ENCODE results near the gene PHF21A.

Gene PHF21A

DNA sequence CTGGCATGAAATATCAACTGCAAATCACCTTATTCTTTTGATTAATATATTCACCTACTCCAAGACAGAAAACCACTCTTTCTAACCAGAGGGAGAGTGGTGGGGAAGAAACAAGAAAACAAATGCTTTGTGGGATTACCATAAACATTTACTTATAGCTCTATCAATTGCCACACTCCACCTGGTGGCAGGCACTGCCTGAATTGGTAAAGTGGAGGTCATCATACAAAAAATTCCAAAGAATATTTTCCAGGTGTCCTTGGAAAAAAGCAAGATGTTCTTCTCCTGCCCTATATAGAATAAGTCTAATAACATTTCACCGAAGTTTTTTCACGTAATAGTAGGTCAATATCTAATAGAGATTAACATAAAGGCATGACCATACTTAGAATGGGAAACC is 45.3 kb downstream of the PHF21A start:
- no peak for DNase-seq (ENCODE audit: low read depth, low spot score)

DNA sequence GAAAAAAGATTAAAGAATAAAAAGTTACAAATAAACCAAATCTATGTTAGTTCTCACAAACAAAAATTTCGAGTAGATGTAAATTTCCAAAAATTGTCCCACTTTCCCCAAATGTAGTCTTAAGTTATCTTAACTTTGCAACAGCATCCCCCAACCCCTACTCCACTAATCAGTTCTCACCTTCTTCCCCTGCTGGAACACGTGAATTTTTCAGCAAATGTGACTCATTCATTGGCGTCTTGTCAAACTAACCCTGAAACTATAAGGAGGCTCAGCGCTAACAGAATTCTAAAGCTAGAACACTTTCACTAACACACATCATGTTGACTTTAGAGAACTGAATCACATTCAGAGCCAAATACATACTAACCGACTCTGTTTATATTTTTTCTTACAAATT is 46.1 kb downstream of the PHF21A start:
- DNase-seq (ENCODE audit: low read depth, low spot score): peak; percentile 91

DNA sequence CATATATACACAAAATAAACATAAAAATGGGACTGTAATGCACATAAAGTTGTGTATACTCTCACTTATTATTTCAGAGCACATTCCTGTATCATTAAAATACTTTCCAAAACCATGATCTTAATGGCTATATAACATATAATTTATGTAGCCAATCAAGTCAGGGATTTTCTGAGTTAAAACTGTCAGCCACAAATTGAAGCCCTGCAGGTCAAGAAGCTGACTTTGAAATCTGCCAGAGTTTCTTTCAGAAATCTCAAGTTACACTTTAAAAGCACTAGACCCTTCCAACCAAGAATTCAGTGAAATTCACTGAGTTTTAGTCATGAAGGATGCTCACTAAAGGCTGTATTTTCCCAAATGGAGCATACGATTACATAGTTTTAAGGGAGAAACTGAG is 47.6 kb downstream of the PHF21A start:
- DNase-seq (ENCODE audit: low read depth, low spot score): no peak

DNA sequence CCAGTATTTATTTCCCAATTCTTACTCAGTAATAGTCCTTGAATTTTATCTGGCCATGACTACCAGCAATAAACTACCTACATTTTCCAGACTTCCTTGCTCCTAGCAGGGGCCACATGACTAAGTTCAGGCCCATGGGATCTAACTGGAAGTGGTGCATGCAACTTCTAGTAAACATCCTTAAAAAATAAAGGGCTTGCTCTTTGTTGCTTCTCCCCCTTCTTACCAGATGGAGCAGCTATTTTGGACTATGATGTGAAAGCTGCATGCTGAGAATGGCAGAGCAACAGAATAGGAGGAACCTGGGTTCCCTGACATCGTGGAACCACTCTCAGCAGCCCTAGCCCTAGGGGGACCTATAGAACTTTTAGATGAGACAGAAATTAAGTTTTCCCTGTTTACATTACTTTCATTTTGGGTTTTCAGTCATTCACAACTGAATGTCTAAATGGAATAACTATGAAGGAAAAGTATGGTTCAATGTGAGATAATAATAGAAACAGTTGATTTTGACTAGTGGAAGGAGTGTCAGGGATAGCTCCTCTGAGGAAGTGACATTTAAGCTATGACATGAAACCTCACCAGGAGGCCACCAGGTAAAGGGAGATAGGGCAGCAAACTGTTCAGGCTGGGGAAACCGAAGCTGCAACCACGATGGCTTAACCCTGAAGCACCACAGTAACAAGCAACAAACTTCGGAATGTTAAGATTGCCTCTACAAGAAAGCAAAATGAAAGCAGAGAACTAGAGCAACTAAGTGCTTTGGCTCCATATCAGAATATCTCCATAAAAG is 48.9 kb downstream of the PHF21A start:
- DNase-seq (ENCODE audit: low read depth, low spot score): no peak

DNA sequence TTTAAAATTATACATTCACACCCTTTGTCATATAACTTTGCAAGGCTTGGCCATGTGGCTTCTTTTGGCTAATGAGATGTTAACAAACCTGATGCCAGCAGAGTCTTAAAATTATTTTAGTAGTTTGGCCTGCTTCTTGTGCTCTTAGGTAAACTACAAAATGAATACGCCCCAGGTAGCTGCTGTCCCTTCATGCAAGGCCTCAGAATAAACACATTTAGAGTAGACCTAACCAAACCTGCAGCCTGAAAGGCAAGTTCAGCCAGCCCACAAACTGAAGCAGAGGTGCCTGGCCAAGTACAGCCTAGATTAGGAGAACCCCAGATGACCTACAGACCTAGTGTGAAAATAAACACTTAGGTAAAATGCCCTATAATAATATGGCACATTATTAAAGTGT is 50.2 kb downstream of the PHF21A start:
- DNase-seq (ENCODE audit: low read depth, low spot score): no peak

DNA sequence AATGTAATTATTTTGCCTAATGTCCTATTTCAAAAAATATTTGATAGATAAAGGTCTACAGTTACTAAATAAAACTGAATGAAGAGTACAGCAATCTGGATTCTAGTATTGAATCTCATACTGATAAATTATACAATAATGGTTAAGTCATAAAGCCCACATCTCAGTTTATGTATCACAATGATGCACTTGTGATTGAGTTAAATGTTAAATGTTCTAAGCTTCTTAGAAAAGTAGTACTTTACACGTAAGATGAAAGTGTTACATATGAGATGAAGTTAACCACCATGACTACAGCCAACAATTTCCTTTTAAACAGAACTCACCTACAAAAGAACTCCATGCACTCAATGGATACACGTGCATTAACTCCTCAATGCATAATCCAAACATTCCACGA is 51.7 kb downstream of the PHF21A start:
- DNase-seq (ENCODE audit: low read depth, low spot score): no peak

DNA sequence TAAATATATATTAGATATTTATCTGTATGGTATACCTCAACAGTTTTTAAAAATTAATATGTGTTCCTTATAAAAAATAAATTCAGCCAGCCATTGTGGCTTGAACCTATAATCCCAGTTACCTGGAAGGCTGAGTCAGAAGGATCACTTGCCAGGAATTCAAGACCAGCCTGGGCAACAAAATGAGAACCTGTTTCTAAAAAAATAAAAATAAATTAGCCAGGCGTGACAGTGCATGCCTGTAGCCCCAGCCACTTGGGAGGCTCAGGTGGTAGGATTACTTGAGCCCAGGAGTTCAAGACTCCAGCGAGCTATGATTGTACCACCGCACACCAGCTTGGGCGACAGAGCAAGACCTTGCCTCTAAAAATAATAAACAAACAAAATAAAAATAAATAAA is 54.9 kb downstream of the PHF21A start:
- no peak for DNase-seq (ENCODE audit: low read depth, low spot score)

DNA sequence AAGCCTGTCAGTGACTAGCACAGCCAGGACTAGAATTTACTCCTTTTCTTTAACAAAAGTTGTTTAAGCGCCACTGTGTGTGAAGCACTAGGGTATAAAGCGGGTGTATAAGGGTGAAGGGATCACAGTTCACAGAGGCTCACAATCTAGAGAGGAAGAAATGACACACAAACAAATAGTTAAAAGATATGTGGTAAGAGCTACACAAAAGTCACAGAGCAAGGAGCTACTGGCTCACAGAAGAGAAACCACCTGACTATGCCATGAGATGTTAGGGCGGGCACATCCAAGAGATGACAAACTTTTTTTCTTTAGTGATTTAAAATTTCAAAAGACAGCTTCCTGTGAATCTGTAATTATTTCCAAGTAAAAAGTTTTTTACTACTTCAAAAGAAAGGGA is 55.6 kb downstream of the PHF21A start:
- no peak for DNase-seq (ENCODE audit: low read depth, low spot score)

DNA sequence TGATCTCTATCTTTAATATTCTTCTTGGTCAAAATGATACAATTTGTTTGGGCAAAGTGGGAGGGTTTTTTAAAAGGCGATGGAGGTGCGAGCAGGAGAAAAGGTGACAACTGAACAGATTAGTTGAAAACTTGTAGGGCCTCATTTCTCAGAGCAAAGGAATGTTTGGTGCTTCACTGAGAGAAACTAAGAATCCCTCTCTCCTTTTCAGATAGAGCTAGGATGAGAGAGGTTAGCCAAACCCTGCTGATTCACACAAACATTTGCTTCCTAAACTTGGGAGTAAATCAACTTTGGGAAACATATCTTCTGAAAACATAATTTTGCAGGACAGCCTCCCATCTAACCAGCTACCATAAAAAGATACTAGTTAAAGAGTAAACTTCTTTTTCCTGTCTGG is 57.0 kb downstream of the PHF21A start:
- no peak for DNase-seq (ENCODE audit: low read depth, low spot score)

DNA sequence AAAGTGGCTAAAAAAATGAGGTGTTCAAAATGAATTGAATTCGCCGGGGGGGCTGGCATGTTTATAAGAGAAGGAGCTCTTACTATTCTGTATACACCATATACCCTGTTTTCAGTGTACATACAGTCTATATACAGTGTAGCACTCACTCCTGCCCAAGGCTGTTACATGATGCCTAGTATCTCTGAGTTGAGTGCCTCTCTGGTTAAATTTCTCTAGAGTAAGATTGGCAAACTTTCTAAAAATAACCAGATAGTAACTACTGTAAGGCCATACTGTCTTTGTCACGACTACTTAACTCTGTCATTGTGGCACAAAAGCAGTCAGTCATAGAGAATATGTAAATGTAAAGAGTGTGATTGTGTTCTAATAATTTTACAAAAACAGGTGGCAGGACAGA is 58.1 kb downstream of the PHF21A start:
- DNase-seq (ENCODE audit: low read depth, low spot score): no peak

DNA sequence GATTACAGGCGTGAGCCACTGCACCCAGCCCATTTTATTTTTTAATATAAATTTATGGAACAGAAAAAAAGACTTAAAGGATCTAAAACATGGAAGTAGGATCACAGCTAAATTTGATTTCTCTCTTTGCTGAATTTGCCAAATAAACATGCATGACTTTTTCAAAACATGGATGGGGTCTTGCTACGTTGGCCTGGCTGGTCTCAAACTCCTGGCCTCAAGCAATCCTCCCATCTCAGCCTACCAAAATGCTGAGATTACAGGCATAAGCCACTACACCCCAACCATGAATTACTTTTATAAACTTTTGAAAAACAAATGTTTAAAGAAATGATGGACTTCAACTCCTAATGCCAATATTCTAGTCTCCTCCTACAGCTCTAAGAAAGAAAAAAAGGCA is 61.2 kb downstream of the PHF21A start:
- DNase-seq (ENCODE audit: low read depth, low spot score): no peak

DNA sequence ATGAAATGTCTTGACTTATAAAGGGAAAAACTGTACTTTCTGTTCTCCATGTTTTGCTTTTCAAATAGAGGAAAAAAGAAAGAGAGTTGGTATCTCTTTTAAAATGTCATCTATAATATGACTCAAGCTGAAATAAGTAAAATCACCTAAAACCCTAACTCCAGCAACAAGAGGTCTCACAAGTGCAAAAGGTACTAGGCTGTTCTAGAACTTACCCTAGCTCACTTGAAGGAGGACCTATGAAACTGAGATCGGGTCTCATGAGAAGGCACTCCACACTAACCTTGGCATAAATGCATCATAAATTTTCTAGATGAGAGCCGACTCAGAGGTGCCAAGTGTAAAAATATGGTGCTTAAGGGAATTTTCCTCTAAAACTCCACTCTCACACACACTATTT is 63.8 kb downstream of the PHF21A start:
- no peak for DNase-seq (ENCODE audit: low read depth, low spot score)

DNA sequence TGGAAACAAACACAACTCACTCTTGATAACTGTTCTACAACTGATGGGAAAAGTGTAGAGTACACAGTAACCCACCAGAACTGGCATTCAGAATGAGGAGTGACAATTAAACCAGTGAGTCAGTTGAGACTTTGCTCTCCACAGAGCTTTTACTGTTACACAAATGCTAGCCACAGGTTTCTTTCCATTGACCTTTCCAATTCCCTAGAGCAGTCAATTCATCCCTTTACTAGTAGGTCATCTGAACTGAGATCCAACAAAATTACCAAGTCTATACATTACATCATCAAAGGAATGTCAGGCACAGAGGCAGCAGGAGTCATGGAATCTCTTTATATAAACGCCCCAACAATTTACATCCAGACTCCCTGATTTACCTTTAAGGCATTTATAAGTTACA is 65.9 kb downstream of the PHF21A start:
- peak; percentile 68 for DNase-seq (ENCODE audit: low read depth, low spot score)

DNA sequence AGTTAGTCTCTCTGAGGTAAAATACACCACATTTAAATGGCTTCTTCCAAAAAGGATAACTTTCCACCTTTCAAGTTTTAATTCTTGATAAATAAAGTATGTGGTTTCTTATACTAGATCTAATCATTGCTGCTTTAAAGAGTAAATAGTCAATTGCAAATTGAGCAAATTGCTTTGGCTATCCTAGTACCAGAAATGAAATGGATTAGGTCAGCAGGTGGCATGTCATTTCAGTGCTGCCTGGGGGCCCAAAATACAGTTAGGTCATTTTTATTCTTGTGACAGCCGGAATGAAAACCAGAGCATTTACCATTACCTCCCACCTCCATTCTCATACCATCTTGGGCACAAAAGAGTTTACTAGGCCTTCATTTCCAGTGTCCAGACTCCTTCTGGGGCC is 70.2 kb downstream of the PHF21A start:
- DNase-seq (ENCODE audit: low read depth, low spot score): no peak

DNA sequence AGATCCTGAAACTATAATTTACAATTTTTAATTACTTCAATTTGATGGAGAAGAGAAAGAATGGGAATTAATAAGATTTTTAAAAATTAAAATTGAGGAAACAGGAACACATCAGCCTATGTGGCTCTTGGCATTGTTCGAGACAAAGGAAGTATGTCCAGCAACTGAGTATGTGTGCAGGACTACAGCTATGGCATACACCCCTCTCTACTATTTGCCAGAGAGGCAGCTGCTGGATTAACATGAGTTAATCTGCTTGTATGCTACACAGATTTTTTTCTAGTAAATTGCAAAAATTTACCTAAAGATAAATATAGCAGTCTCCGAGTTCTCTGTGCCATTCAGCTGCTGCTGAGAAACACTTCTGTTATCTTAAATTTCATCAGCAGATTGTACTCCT is 70.6 kb downstream of the PHF21A start:
- no peak for DNase-seq (ENCODE audit: low read depth, low spot score)

DNA sequence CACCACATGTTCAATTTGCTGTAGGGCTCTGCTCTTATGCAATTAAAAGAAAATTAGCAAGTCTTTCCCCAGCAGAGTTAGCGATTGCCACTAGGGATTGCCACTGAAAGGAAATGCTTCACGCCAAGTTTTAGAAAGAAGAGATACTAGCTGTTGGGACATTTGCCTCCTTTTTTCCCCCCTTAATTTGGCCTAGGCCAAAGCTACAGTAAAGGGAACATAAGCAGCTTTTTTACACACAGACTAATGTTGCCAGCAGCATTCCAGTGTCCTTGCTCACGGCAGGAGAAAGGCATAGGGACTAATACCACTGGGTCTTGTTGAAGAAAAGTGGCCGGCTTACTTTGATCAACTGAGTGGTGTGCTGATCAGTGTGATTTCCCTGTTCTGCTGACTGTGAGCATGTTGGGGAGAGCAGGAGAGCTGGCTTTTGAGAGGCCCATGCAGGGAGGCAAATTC is 71.2 kb downstream of the PHF21A start:
- peak; percentile 96 for DNase-seq (ENCODE audit: low read depth, low spot score)

DNA sequence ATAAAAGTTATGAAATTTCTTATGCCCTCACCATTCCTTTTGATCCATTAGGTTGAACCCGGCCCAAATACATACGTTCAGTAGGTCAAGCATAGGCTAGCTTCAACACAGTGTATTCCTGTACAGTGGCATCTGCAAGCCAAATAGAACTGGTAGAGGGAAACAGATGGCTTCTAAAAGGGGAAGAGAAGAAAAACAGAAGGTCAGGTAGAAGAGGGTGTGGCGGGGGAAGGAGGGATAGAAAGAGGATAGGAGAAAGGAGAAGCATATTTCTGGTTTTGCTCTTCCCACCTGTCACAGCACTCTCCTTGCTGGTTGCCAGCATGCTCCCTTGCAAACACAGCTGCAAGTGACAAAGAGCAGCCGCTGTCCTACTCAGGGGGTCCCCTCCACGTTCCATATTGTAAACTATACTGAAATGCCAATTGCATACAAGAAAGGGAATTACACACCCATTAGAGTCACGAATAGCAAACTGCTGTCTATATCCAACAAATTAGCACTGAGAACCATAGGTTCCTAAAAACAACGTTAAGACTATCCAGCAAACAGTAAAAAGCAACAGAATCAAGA is 71.8 kb downstream of the PHF21A start:
- no peak for DNase-seq (ENCODE audit: low read depth, low spot score)

DNA sequence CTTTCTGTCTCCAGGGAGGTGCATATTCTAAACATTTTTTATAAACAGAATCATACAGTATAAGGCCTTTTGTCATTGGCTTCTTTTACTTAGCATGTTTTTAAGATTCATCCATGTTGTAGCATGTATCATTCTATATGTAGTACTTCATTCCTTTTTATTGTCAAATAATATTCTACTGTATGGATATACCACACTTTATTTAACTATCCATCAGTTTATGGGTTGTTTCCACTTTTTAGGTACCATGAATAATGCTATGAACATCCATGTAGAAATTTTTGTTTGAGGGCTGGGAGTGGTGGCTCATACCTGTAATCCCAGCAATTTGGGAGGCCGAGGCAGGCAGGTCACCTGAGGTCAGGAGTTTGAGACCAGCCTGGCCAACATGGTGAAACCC is 73.1 kb downstream of the PHF21A start:
- no peak for DNase-seq (ENCODE audit: low read depth, low spot score)

DNA sequence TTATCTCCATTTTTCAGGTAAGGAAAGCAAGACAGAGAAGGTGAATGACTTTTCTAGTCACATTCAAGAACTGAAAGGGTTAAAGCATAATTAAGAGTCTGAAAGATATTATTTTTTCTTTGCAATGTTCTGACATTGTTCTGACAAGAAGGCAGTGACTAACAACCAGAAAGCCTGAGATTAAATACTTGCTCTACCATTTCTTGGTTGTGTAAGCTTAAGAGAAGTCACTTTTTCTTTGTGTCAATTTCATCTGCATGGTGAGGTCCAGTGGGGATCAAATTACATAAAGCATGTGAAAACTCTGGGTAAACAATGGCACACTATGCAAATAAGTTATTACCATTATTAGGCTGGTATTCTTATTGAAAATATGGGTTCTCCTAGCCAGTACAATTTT is 73.7 kb downstream of the PHF21A start:
- DNase-seq (ENCODE audit: low read depth, low spot score): no peak

DNA sequence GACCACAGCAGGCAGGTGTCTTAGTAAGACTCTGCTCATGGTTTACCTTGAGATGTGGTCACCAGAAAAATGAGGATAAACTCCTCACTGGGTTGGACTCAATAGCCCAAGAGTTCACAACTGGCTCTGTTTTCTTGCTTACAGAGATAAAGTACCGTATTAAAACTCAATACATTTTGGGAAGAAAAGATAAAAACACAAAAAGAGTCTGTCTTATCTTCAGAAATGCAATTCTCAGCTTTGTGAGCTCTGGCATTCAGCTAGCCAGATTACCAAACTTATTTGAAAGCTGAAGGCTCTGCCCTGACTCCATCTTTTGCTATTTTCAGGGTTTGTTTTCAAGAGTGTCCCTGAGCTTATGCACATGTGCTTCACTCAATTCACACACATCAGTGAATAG is 75.4 kb downstream of the PHF21A start:
- no peak for DNase-seq (ENCODE audit: low read depth, low spot score)

DNA sequence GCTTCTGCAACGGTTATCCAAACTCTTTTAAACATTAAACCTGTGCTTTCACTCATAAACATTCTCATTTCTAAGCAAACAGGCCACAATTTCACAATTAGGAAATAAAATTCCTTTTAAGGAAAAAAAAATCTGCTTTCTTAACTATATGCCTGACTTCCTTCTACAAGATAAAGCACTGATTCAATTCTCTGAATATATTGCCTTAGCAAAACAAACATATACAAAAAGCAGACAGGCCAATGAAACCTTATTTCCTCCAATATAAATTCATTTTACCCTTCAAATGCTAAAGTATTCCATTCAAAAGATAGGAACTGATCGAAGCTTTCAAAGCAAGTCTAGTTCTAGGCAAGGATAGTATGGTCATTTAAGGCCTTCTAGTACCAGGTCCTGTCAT is 76.7 kb downstream of the PHF21A start:
- no peak for DNase-seq (ENCODE audit: low read depth, low spot score)

DNA sequence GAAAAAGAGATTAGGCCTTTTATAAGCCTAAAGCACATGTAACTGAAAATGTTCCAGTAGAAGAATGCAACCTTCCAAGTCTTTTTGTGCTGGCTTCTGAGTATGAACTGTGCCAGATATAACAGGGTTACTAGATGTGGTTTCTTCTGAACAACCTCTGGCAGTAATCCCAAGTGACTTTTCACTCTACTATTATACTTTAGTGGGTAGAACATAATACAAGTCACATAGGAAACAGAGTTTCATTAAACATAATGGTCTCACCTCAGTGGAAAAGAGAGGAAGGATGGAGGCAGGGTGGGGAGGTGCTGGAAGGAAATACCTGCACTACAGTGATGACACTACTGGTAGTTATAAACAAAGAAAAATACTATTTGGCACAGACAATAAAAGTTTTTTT is 81.3 kb downstream of the PHF21A start:
- DNase-seq (ENCODE audit: low read depth, low spot score): peak; percentile 91

DNA sequence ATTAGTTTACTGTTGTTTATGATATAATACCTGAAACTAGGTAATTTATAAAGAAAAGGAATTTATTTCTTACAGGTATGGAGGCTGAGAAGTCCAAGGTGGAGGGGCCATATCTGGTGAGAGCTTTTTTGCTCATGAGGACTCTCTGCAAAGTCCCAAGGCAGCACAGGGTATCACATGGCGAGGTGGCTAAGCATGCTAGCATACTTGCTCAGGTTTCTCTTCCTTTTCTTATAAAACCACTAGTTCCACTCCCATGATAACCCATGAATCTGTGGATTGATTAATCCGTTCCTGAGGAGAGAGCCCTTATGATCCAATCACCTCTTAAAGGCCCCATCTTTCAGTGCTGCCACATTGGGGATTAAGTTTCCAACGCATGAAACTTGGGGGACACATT is 82.7 kb downstream of the PHF21A start:
- no peak for DNase-seq (ENCODE audit: low read depth, low spot score)

DNA sequence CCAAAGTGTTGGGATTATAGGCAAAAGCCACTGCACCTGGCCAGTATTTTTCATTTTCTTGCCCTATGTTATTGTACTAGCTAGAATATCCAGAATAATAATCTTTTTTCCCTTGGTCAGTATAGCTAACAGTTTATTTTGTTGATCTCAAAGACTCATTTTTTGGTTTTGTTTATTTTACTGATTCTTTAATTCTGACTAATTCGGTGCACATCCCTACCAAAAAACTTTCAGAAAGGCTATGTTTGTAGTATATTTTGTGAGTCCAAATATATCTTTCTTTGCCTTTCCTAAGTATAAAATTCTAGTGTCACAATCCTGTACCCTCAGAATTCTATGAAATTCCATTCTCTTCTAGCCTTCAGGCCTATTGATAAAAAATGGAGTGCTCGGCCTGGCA is 84.3 kb downstream of the PHF21A start:
- DNase-seq (ENCODE audit: low read depth, low spot score): no peak
